RWPE1 (cell line): ENCODE data around the gene CHST10.
A peak's percentile ranks its signal among the peaks of the same experiment; 100 is the strongest.
"Not testable (repeated sequence)": the region's sequence is repeated elsewhere in the genome, so short reads cannot be mapped to it uniquely, and the experiment has no call there.

Experiments used
- CTCF ChIA-PET: fragments of 350-600 bp; sonication (Branson Sonifier 250); formaldehyde crosslinking; extraction: SDS; loops from one replicate; lab custom pipeline; 2021; lab: Yijun Ruan, JAX
- POLR2A ChIA-PET: fragments of 400-600 bp; formaldehyde crosslinking; extraction: SDS; loops from one replicate; lab custom pipeline; 2020; ENCODE audit warnings: antibody characterized with exemption; ENCODE audit not compliant: low non-redundant PET; lab: Yijun Ruan, JAX
- DNase-seq: peaks from one replicate; pipeline ENCODE4 v3.0.0; 2012; ENCODE audit warnings: low spot score
- H3K27ac ChIP-seq: fragments of 450-650 bp; 2 replicates; pipeline ENCODE4 v1.5.1; 2017
- TF ChIP-seq, protein P1 (sequence below): fragments of 450-650 bp; conservative IDR thresholded peaks from 2 replicates; pipeline ENCODE4 v1.5.1; 2017; ENCODE audit warnings: low read depth, mild to moderate bottlenecking

Gene CHST10

DNA sequence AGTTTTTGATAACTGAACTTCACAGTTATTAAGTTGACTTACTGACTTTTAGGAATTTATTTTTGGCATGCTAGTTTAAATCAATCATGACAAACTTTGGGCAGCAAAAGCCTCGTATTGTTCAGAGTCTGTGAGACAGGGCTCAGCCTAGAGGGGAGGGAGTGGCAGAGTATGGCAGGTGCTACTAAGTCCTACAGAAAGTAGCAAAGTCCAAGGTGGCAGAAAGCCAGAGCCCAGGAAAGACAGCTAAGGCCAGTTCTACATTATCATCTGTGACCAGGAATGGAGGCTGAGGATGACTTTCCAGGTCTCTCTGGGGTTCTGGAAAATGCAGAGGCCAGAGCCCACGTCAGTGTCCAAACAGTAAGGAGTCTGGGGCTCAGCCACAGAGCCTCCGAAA lies 34.2 kb downstream of the CHST10 start:
- TF ChIP-seq, protein P1, sequence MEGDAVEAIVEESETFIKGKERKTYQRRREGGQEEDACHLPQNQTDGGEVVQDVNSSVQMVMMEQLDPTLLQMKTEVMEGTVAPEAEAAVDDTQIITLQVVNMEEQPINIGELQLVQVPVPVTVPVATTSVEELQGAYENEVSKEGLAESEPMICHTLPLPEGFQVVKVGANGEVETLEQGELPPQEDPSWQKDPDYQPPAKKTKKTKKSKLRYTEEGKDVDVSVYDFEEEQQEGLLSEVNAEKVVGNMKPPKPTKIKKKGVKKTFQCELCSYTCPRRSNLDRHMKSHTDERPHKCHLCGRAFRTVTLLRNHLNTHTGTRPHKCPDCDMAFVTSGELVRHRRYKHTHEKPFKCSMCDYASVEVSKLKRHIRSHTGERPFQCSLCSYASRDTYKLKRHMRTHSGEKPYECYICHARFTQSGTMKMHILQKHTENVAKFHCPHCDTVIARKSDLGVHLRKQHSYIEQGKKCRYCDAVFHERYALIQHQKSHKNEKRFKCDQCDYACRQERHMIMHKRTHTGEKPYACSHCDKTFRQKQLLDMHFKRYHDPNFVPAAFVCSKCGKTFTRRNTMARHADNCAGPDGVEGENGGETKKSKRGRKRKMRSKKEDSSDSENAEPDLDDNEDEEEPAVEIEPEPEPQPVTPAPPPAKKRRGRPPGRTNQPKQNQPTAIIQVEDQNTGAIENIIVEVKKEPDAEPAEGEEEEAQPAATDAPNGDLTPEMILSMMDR: no peak
- no peak overlapping the region for H3K27ac ChIP-seq
- POLR2A ChIA-PET: interaction anchor here (0.6 kb wide), 1 partner anchor 599 kb away, joined by 3 read pairs; no protein-coding TSS in a partner anchor
- CTCF ChIA-PET: no interaction called here
- no peak for DNase-seq

DNA sequence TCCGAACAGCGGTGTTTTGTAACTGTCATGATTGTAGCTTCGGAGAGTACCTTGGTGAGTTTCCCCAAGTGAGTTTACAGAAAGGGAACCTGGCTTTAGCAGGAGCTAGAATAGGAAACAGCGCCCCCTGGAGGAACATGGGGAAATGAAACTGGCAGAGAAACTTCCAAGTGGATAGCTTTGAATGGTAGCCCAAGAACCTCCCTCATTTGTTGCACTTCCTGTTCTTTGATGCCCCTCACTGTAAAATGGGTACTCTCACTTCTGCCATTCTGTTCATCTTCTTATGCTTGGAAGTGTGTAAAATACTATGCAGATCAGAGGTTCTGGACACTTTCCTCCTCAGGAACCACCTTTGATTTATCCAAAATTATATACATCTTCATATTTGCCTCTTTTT lies 36.2 kb downstream of the CHST10 start:
- TF ChIP-seq, protein P1: peak; percentile 80
- H3K27ac ChIP-seq: no peak overlapping the region
- peak; percentile 48 for DNase-seq
- ChIA-PET CTCF (interaction anchor here (0.6 to 3.0 kb wide), 20 partner anchors 11 to 822 kb away, joined by 3 to 67 read pairs (median 4); partner anchors contain the start of gene CHST10), POLR2A (no interaction called here)

DNA sequence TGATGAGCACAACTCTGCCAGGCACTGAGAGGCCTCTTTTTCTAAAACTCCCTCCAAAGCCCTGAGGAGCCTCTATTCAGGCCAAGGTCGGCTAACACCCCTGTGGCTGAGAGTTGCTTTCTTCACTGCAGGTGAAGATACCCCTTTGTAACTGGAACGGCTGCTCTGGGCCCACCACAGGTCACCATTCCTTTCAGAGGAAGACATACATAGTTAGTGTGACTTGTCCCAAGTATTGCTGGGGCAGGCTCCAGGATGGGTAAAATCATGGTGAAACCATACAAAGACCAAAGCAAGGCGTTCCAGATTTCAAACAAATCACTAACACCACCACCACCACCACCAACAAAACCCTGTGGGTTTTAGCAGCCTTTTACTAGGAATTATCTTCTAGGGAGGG lies 36.8 kb downstream of the CHST10 start:
- CTCF ChIA-PET: interaction anchor here (0.6 to 3.0 kb wide), 13 partner anchors 21 to 821 kb away, joined by 3 to 67 read pairs (median 4); partner anchors contain the start of gene CHST10
- TF ChIP-seq, protein P1: no peak
- POLR2A ChIA-PET: no interaction called here
- H3K27ac ChIP-seq: no peak overlapping the region
- DNase-seq: no peak

- DNase-seq: no peak
- POLR2A ChIA-PET: no interaction called here
- CTCF ChIA-PET: no interaction called here
- TF ChIP-seq, protein P1: no peak
- H3K27ac ChIP-seq: no peak overlapping the region
Observed at GRCh38 chr2:100376836-100377235, 40.6 kb downstream of the CHST10 start.

DNA sequence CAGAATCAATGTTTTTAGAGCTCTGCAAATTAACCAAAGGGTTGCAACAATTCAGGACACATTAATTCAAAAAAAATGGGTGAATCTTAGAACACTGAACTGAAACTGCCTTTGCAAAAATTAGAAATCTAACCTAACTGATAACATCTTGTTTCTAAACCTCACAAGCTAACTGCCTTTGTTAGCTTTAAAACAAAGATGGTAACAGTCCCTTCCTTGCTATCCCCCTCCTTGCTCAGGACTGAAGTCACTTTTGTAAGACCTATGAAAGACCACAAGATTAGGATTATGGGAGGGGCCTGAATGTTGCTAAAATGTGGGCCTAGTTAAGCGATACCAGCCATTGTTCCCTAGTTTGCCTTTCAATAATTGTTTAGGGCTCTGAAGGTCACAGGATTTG lies 50.3 kb downstream of the CHST10 start:
- ChIA-PET CTCF (no interaction called here), POLR2A (no interaction called here)
- DNase-seq: no peak
- TF ChIP-seq, protein P1: no peak
- H3K27ac ChIP-seq: no peak overlapping the region

DNA sequence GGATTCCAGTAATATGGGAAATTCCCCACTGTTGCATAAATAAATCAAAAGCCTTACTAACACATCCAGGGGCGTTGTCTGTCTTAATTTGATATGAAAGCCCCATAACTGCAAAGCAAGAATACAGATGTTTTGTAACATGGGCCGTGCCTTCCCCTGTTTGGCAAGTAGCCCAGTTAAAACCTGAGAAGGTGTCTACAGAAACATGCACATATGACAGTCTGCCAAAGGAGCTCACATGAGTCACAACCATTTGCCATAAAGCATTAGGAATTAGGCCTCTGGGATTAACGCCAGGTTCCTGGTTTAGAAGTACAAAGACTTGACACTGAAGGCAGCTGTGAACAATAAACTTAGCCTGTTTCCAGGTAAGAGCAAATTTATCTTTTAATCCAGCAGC lies 52.0 kb downstream of the CHST10 start:
- H3K27ac ChIP-seq: no peak overlapping the region
- CTCF ChIA-PET: interaction anchor here (1.6 kb wide), 1 partner anchor 16 kb away, joined by 5 read pairs; no protein-coding TSS in a partner anchor
- TF ChIP-seq, protein P1: no peak
- peak; percentile 74 for DNase-seq
- POLR2A ChIA-PET: no interaction called here

DNA sequence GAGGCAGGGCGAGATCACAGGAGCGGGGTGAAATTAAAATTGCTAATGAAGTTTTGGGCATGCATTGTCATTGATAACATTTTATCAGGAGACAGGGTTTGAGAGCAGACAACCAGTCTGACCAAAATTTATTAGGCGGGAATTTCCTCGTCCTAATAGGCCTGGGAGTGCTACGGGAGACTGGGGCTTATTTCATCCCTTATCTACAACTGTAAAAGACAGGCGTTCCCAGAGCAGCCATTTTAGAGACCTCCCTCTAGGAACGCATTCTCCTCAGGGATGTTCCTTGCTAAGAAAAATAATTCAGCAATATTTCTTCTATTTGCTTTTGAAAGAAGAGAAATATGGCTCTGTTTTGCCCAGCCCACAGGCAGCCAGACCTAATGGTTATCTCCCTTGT lies 55.2 kb downstream of the CHST10 start:
- CTCF ChIA-PET, POLR2A ChIA-PET: not testable (repeated sequence)

More for the DNA sequence above, 55.2 kb downstream of the CHST10 start:
- H3K27ac ChIP-seq, DNase-seq: not testable (repeated sequence)
